Inflammatory macrophage treated with lipopolysaccharide for 4 hours (primary cell): ENCODE results near the gene NHLH1.

Experiments used
- DNase-seq: peaks from one replicate; pipeline ENCODE4 v3.0.0-alpha.2; 2020

Gene NHLH1

DNA sequence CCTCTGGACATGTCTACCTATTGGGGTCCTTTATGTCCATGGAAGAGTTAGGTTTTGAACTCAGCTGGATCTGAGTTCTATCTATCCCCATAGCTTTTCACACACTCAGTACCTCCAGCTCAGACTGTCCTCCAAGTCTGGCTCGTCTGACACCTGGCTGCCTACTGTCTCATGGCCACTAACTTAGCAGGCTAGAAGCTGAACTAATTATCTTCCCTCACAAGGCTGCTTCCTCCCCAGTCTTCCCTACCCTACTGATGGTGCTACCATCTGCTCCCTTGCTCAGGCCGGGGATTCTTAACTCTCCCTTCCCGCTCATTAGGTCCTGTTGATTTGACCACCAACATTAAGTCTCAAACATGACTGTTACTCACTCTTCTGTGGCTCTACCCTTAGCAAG lies 46.8 kb downstream of the NHLH1 start:
- DNase-seq = no peak

DNA sequence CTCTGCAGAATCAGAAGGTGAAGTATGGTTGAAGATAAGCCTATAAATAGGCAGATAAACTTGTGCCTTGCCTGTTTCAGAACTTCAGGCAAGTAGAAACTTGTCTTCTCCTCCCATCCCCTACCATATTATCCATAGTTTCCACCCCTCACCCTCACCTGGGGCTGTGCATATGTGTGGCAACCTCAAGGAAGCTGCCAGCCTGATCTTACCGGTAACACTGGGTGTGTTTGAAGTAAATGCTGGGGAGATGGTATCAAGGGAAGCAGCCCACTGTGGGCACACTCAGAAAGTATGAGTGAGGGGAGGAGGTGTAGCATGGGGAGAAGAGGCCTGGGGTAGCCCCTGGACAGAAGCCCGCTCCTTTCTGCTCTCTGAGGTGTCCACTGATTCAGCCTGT lies 48.0 kb downstream of the NHLH1 start:
- no peak for DNase-seq

DNA sequence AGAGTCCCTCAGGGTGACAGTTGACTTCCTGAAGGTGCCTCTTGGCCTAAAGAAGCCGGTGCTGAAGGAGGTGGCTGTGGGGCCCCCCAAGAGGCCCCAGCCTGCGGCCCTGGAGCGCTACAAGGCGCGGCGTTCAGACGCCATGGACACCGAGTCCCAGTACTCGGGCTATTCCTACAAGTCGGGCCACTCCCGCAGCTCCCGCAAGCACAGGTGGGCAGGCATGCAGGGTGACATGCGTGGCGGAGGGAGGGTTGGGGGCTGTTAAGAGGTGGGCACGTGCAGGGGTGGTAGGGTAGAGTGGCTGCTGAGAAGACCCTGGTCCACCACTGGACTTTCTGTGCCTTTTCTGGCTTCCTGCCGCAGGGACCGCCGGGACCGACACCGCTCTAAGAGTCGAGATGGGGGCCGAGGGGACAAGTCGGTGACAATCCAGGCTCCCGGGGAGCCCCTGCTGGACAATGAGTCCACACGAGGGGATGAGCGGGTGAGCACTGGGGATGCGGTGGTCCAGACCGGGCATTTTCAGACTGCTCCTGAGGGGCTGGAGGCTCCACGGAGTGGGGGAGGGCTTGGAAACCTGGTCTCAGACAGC lies 48.9 kb downstream of the NHLH1 start:
- DNase-seq = no peak

DNA sequence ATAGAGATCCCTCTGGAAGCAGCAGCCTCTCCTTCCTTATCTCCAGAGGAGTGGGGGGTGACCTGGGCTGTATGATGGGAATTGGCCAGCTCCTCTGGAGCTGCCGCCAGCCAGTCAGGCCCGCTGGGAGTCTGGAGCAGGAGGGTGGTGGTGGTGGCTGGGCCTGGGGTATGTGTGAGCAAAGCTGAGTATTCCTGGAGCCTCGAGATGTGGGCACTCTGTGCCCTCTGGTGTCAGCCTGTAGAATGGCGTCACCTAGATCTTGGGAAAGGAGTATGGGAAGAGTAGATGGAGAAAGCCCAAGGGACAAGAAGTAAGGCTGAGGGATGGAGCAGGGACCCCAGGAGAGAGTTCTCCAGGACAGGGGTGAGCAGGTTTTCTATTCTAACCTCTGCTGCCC lies 49.5 kb downstream of the NHLH1 start:
- peak; percentile 35 for DNase-seq

DNA sequence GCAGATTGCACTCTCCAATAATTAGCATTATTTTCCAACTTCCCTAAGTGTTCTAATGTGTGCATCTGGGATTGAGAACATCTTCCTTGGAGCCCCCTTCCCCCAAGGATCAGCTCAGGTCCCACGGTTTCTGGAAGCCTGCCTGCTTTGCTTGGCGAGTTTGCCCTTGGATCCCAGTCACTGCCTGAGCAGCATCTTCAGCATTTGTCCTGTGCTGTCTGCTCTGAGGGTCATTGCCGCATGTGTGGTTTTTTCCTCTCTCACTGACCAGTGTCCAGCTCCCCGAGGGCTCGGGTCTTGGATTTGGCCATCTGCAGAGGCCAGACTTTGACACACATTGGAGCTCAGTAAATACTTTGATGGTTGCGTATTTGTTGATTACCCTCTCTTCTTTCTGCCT lies 51.6 kb downstream of the NHLH1 start:
- DNase-seq = no peak

DNA sequence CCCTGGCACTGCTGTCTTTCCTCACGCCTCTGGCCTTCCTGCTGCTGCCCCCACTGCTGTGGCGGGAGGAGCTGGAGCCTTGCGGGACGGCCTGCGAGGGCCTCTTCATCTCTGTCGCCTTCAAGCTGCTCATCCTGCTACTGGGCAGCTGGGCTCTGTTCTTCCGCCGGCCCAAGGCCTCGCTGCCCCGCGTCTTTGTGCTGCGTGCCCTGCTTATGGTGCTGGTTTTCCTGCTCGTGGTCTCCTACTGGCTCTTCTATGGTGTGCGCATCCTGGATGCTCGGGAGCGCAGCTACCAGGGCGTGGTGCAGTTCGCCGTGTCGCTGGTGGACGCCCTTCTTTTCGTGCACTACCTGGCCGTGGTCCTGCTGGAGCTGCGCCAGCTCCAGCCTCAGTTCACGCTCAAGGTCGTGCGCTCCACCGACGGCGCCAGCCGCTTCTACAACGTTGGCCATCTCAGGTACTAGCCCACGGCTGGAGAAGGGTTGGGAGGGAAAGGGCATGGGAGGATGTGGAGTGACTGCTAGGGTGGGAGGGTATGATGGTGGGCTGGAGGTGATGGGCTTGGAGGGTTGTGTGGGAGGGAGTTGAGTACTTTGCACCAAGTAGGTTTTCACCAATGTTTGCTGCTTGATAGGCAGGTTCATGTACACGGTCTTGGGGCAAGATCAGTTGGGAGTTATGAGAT lies 52.4 kb downstream of the NHLH1 start:
- DNase-seq = no peak

DNA sequence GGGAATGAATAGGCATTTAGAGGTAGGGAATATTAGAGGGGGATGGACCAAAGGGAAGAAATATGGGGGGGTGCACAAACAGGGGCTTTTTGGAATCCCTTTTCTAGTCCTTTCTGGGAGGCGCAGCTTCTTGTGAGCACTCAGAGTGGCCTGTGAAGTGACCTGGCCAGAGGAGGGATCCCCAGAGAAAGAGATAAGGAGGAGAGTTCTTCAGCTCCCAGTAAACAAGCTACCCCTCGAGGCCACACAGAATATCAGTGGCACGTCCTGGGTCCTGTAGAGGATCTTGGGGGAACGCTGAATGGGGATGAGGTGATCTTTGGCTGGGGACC lies 52.9 kb downstream of the NHLH1 start:
- no peak for DNase-seq

DNA sequence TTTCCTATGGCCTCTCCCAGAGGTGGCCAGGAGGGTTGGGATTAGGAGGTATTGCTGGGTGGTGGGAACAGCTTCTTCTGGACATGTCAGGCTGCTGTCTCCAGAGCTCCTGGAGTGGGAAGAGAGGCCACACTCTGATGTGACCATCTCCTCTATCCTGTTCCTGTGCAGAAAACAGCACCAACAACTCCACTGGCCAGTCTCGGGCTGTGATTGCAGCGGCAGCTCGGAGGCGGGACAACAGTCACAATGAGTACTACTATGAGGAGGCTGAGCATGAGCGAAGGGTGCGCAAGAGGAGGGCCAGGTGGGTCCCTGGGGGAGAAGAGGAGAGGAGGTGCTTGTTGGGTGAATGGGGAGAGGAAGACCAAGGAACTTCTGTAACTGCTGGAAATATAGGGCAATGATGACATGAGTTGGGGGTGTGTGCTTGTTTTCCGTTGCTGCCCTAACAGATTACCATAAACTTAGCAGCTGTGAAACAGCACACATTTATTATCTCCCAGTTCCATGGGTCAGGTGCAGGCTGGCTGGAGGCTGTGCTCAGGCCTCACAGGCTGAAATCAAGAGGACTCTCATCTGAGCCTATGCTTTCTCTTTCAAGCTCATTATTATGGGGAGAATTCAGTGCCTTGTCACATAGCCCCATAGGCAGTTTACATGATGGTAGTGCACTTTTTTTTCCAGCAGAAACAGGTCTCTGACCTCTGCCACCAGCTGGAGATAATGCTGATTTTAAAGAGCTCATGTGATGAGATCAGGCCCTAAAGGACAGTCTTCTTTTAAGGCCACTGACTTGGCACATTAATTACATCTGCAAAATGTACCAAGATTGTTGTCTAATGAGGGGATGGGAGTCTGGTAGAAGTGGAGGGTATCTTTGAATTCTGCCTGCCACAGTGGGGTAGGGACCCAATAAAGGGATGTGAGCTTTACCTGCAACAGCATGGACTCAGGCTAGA lies 54.3 kb downstream of the NHLH1 start:
- DNase-seq = no peak

DNA sequence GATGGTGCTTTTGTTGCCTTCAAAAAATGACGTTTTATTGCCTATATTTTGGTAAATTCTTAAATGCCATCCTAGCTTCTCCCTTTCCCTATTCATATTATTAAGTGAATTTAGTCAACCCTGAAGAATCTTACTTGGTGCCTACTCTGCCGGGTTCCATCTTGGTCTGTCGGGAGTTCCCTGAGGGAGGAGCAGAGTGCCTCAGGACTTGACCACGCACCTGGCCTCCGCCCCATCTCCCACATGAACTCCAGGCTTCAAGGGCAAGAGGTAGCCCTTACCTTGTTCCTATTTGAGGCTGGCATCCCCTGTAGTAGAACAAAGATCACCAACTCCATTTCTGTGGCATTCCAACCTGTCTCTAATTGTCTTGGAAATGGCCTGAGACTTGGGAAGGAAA lies 55.0 kb downstream of the NHLH1 start:
- no peak for DNase-seq
